ENCODE measurements around the gene TMEM145.

DNA sequence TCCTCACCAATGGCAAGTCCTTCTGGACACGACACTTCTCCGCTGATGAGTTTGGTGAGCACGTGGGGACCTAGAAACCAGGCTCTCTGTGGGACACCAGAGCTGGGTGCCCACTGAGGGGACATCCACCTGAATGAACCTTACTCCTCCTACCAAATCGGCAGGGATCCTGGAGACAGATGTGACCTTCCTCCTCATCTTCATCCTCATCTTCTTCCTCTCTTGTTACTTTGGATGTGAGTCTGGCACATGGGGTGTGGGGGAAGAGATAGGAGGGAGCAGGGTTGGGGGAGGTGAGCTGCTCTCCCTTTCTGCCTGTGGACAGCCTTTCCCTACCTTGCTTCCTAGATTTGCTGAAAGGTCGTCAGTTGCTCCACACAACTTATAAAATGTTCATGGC lies 1.9 kb downstream of the TMEM145 start:
- TF ChIP-seq POLR2AphosphoS5 (IDR thresholded peaks at IDR 0.05; ENCODE audit: low read depth, low read length) (no peak), TAF1 (IDR thresholded peaks at IDR 0.05; ENCODE audit: borderline replicate concordance, insufficient read depth, low read length) (no peak)
- TF ChIP-seq, protein P1, sequence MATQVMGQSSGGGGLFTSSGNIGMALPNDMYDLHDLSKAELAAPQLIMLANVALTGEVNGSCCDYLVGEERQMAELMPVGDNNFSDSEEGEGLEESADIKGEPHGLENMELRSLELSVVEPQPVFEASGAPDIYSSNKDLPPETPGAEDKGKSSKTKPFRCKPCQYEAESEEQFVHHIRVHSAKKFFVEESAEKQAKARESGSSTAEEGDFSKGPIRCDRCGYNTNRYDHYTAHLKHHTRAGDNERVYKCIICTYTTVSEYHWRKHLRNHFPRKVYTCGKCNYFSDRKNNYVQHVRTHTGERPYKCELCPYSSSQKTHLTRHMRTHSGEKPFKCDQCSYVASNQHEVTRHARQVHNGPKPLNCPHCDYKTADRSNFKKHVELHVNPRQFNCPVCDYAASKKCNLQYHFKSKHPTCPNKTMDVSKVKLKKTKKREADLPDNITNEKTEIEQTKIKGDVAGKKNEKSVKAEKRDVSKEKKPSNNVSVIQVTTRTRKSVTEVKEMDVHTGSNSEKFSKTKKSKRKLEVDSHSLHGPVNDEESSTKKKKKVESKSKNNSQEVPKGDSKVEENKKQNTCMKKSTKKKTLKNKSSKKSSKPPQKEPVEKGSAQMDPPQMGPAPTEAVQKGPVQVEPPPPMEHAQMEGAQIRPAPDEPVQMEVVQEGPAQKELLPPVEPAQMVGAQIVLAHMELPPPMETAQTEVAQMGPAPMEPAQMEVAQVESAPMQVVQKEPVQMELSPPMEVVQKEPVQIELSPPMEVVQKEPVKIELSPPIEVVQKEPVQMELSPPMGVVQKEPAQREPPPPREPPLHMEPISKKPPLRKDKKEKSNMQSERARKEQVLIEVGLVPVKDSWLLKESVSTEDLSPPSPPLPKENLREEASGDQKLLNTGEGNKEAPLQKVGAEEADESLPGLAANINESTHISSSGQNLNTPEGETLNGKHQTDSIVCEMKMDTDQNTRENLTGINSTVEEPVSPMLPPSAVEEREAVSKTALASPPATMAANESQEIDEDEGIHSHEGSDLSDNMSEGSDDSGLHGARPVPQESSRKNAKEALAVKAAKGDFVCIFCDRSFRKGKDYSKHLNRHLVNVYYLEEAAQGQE (IDR thresholded peaks at IDR 0.05; ENCODE audit: insufficient read depth in 1 of 2, low read depth in 2 of 2, low read length in 2 of 2), result no peak
